Gastrocnemius medialis (tissue), 4 donors: Measurements from ENCODE around the gene EED. TPM values are rescaled to one million over a fixed set of nuclear protein-coding genes. Genes with fewer than 3 reads are reported as not detected.

Experiments
- ATAC-seq, 2 donors: fragments of 150-250 bp; one replicate each; pipeline ENCODE4 v1.9.1; 2016
- DNase-seq, 2 donors: peaks; one replicate each; pipeline ENCODE4 v3.0.0-alpha.2; 2019
- H3K27ac ChIP-seq, 4 donors: fragments of 200-600 bp; sonication (generic); 1 replicate in 1 of 4; 2 replicates in 3 of 4; pipeline ENCODE4 v1.5.1; 2016 to 2018; ENCODE audit warnings: mild to moderate bottlenecking in 2 of 4, moderate library complexity in 1 of 4
- H3K27me3 ChIP-seq, 3 donors: fragments of 200-600 bp; sonication (generic) in 2 of 3; 1 replicate in 1 of 3; 2 replicates in 2 of 3; pipeline versions ENCODE4 v1.5.1 to v1.6.0; 2016 to 2019; ENCODE audit warnings: mild to moderate bottlenecking in 1 of 3, moderate library complexity in 1 of 3
- H3K36me3 ChIP-seq, 2 donors: fragments of 200-600 bp; sonication (generic) in 1 of 2; one replicate each; pipeline ENCODE4 v1.5.1; 2017 to 2018
- H3K4me1 ChIP-seq, 2 donors: fragments of 200-600 bp; sonication (generic) in 1 of 2; one replicate each; pipeline ENCODE4 v1.5.1; 2016 to 2017; ENCODE audit warnings: mild to moderate bottlenecking in 2 of 2
- H3K4me3 ChIP-seq, 4 donors: fragments of 200-600 bp; sonication (generic) in 3 of 4; 1 replicate in 1 of 4; 2 replicates in 3 of 4; pipeline ENCODE4 v1.5.1; 2016 to 2019; ENCODE audit warnings: mild to moderate bottlenecking in 2 of 4
- H3K9me3 ChIP-seq, 3 donors: fragments of 200-600 bp; sonication (generic) in 2 of 3; 1 replicate in 1 of 3; 2 replicates in 2 of 3; pipeline ENCODE4 v1.5.1; 2016 to 2019
- CTCF ChIP-seq, 5 experiments: fragments of 450-650 bp in 3 of 5; fragments of 200-600 bp in 2 of 5; sonication (generic) in 2 of 5; IDR thresholded peaks in 4 of 5; conservative IDR thresholded peaks in 1 of 5; 1 replicate in 4 of 5; 2 replicates in 1 of 5; pipeline ENCODE4 v1.5.1; 2016 to 2019; ENCODE audit warnings: antibody characterized with exemption in 5 of 5, mild to moderate bottlenecking in 3 of 5, moderate library complexity in 3 of 5
- POLR2A ChIP-seq, 2 donors: fragments of 450-650 bp; IDR thresholded peaks; one replicate each; pipeline ENCODE4 v1.6.1; 2017; ENCODE audit warnings: antibody characterized with exemption in 2 of 2, mild to moderate bottlenecking in 2 of 2, moderate library complexity in 2 of 2
- in situ Hi-C, 4 donors: fragments of 200-750 bp; cut with MboI; loops; one replicate each; pipeline versions ENCODE4 v1.15.0 to v1.8.0; 2017; ENCODE audit warnings: low sequenced_read_pairs in 4 of 4
- intact Hi-C: fragments of 100-400 bp; cut with DNase I; formaldehyde crosslinking; loops from one replicate; pipeline ENCODE4 v1.15.1; 2023; ENCODE audit warnings: low total_unique reads
- total RNA-seq, 4 donors: library from RNA; depleted of rRNA; stranded (reverse); fragments of >200 nt; gene quantifications; one replicate each; pipeline versions ENCODE4 v1.1.0 to v1.2.3, GENCODE V29; 2016

Gene EED
- total RNA-seq, 4 donors from 2014 or later: 5.2 to 12.1 (median 8.5) TPM

GRCh38 chr11:86274999-86275398 is 30.4 kb downstream of the EED start:
- H3K27me3 ChIP-seq: no peaks in the 10 kb centered on the region
- H3K4me1 ChIP-seq: no peaks in the 10 kb centered on the region
- ATAC-seq (no peak), DNase-seq (no peak)
- TF ChIP-seq POLR2A (IDR thresholded peaks at IDR 0.05): no peak
- no peaks in the 10 kb centered on the region for H3K9me3 ChIP-seq
- intact Hi-C loops (no loop called here), in situ Hi-C loops (no loop called here)
- peaks cover 3 to 21% of the 10 kb centered on the region in 2 donors for H3K36me3 ChIP-seq
- H3K4me3 ChIP-seq: no peak overlapping the region
- no peak overlapping the region for H3K27ac ChIP-seq

GRCh38 chr11:86275493-86276370 is 31.2 kb downstream of the EED start:
- TF ChIP-seq POLR2A (IDR thresholded peaks at IDR 0.05) (no peak), CTCF (IDR thresholded peaks at IDR 0.05 in 4 of 5, conservative IDR thresholded peaks at IDR 0.05 in 1 of 5) (no peak)
- Histone ChIP-seq H3K9me3 (no peaks in the 10 kb centered on the region), H3K36me3 (peaks cover 3 to 29% of the 10 kb centered on the region in 2 donors), H3K4me1 (no peaks in the 10 kb centered on the region), H3K4me3 (no peak overlapping the region), H3K27me3 (no peaks in the 10 kb centered on the region), H3K27ac (no peak overlapping the region)
- no peak for ATAC-seq
- intact Hi-C loops: no loop called here
- in situ Hi-C loops: no loop called here
- DNase-seq: no peak

- Histone ChIP-seq H3K36me3 (peaks cover 3 to 30% of the 10 kb centered on the region in 2 donors), H3K4me1 (no peaks in the 10 kb centered on the region), H3K9me3 (no peaks in the 10 kb centered on the region), H3K27ac (no peak overlapping the region), H3K4me3 (no peak overlapping the region), H3K27me3 (no peaks in the 10 kb centered on the region)
- no peak for DNase-seq
- in situ Hi-C loops: no loop called here
- TF ChIP-seq CTCF (IDR thresholded peaks at IDR 0.05 in 4 of 5, conservative IDR thresholded peaks at IDR 0.05 in 1 of 5): no peak
- TF ChIP-seq POLR2A (IDR thresholded peaks at IDR 0.05): no peak
- intact Hi-C loops: no loop called here
- ATAC-seq: no peak
These were observed 33.2 kb downstream of the EED start for GRCh38 chr11:86277741-86278140.

GRCh38 chr11:86278226-86278625 is 33.7 kb downstream of the EED start:
- Histone ChIP-seq H3K27ac (no peak overlapping the region), H3K9me3 (no peaks in the 10 kb centered on the region), H3K36me3 (peaks cover 3 to 30% of the 10 kb centered on the region in 2 donors), H3K4me1 (no peaks in the 10 kb centered on the region), H3K4me3 (no peak overlapping the region), H3K27me3 (no peaks in the 10 kb centered on the region)
- ATAC-seq: no peak
- in situ Hi-C loops (no loop called here), intact Hi-C loops (no loop called here)
- TF ChIP-seq POLR2A (IDR thresholded peaks at IDR 0.05) (no peak), CTCF (IDR thresholded peaks at IDR 0.05 in 4 of 5, conservative IDR thresholded peaks at IDR 0.05 in 1 of 5) (no peak)
- no peak for DNase-seq

- no peak for ATAC-seq
- Histone ChIP-seq H3K27ac (no peak overlapping the region), H3K36me3 (peaks cover 3 to 38% of the 10 kb centered on the region in 2 donors), H3K4me3 (no peak overlapping the region), H3K4me1 (no peaks in the 10 kb centered on the region), H3K27me3 (no peaks in the 10 kb centered on the region), H3K9me3 (no peaks in the 10 kb centered on the region)
- intact Hi-C loops (no loop called here), in situ Hi-C loops (no loop called here)
- no peak for TF ChIP-seq POLR2A (IDR thresholded peaks at IDR 0.05)
- no peak for TF ChIP-seq CTCF (IDR thresholded peaks at IDR 0.05 in 4 of 5, conservative IDR thresholded peaks at IDR 0.05 in 1 of 5)
- DNase-seq: no peak
These were observed 35.2 kb downstream of the EED start for GRCh38 chr11:86279747-86280146.
